ENCODE results near the gene RELN. TPM values are rescaled to one million over a fixed set of nuclear protein-coding genes. Genes with fewer than 3 reads are reported as not detected.

Gene RELN
- total RNA-seq, 4 donors from 2014 or later = 16.0 to 52.3 (median 23.6) TPM

GRCh38 chr7:103727982-103728610, 261.4 kb downstream of the RELN start:
- Histone ChIP-seq H3K27me3 (no peaks in the 10 kb centered on the region), H3K36me3 (no peaks in the 10 kb centered on the region), H3K27ac (no peak overlapping the region), H3K4me1 (no peaks in the 10 kb centered on the region), H3K4me3 (replicated peaks in 1 of 3) (no peak overlapping the region), H3K9me3 (no peaks in the 10 kb centered on the region)
- intact Hi-C loops (cut with DNase I) = no loop called here
- no peak for TF ChIP-seq POLR2A (IDR thresholded peaks at IDR 0.05)
- 87% methylated on average over 8 of the region's 8 CpGs for WGBS, 2 donors
- DNase-seq = no peak

- Histone ChIP-seq H3K4me3 (replicated peaks in 1 of 3) (no peak overlapping the region), H3K9me3 (no peaks in the 10 kb centered on the region), H3K27ac (no peak overlapping the region), H3K27me3 (no peaks in the 10 kb centered on the region), H3K4me1 (no peaks in the 10 kb centered on the region), H3K36me3 (no peaks in the 10 kb centered on the region)
- no peak for DNase-seq
- TF ChIP-seq POLR2A (IDR thresholded peaks at IDR 0.05) (no peak), CTCF (IDR thresholded peaks at IDR 0.05) (no peak)
- intact Hi-C loops (cut with DNase I) = no loop called here
- WGBS, 2 donors = 47 to 77% methylated on average over 2 of the region's 2 CpGs
These were observed 270.4 kb downstream of the RELN start for GRCh38 chr7:103719070-103719469.

- H3K9me3 ChIP-seq = no peaks in the 10 kb centered on the region
- TF ChIP-seq POLR2A (IDR thresholded peaks at IDR 0.05) = no peak
- TF ChIP-seq CTCF (IDR thresholded peaks at IDR 0.05) = no peak
- H3K27ac ChIP-seq = no peak overlapping the region
- H3K4me3 ChIP-seq (replicated peaks in 1 of 3) = no peak overlapping the region
- H3K36me3 ChIP-seq = no peaks in the 10 kb centered on the region
- intact Hi-C loops (cut with DNase I) = no loop called here
- H3K4me1 ChIP-seq = no peaks in the 10 kb centered on the region
- H3K27me3 ChIP-seq = no peaks in the 10 kb centered on the region
- no peak for DNase-seq
These were observed 270.9 kb downstream of the RELN start for GRCh38 chr7:103718482-103719061.

- Histone ChIP-seq H3K4me3 (replicated peaks in 1 of 3) (no peak overlapping the region), H3K27ac (no peak overlapping the region), H3K36me3 (no peaks in the 10 kb centered on the region), H3K27me3 (no peaks in the 10 kb centered on the region), H3K9me3 (no peaks in the 10 kb centered on the region), H3K4me1 (no peaks in the 10 kb centered on the region)
- 82 to 84% methylated on average over 3 of the region's 3 CpGs for whole genome bisulfite sequencing, 2 donors
- DNase-seq = no peak
- intact Hi-C loops (cut with DNase I) = no loop called here
- TF ChIP-seq POLR2A (IDR thresholded peaks at IDR 0.05) = no peak
- TF ChIP-seq CTCF (IDR thresholded peaks at IDR 0.05) = no peak
These were observed 271.9 kb downstream of the RELN start for GRCh38 chr7:103717574-103717973.

GRCh38 chr7:103715376-103716120, 273.9 kb downstream of the RELN start:
- 85 to 93% methylated on average over 4 of the region's 4 CpGs for WGBS, 2 donors
- Histone ChIP-seq H3K9me3 (no peaks in the 10 kb centered on the region), H3K4me1 (no peaks in the 10 kb centered on the region), H3K27me3 (no peaks in the 10 kb centered on the region), H3K27ac (no peak overlapping the region), H3K4me3 (replicated peaks in 1 of 3) (no peak overlapping the region), H3K36me3 (no peaks in the 10 kb centered on the region)
- intact Hi-C loops (cut with DNase I) = no loop called here
- no peak for DNase-seq
- no peak for TF ChIP-seq CTCF (IDR thresholded peaks at IDR 0.05)

Data from thyroid gland (tissue), 4 donors.